Endothelial cell of umbilical vein (primary cell): ENCODE data around the gene TMPRSS9. TPM values are rescaled to one million over a fixed set of nuclear protein-coding genes. Genes with fewer than 3 reads are reported as not detected.

Experiments
- BruUV-seq: library from RNA; stranded (reverse); fragments of 400-500 nt; replicated peaks from 2 replicates; lab custom pipeline; 2021; lab: Mats Ljungman, UMichigan
- CTCF ChIA-PET: fragments of 300-600, 350-600 bp; sonication (Branson Sonifier 250); formaldehyde crosslinking; loops from one replicate; lab custom pipeline; 2021; ENCODE audit warnings: antibody characterized with exemption, inconsistent platforms; lab: Charles Lee
- POLR2A ChIA-PET: fragments of 300-600, 350-600 bp; sonication (Branson Sonifier 250); formaldehyde crosslinking; loops from one replicate; lab custom pipeline; 2021; ENCODE audit warnings: antibody characterized with exemption, inconsistent platforms; lab: Charles Lee
- DNase-seq: peaks from one replicate; pipeline ENCODE4 v3.0.0-alpha.2; 2011; ENCODE audit warnings: low read depth, low spot score
- FAIRE-seq: peaks from 2 replicates; lab custom pipeline; 2011; peaks lifted over from hg19 to GRCh38; lab: Jason Lieb, UNC
- H2AFZ ChIP-seq: 2 replicates; pipeline ENCODE4 v1.6.0; 2012; ENCODE audit warnings: low read depth, low read length, control low read depth, inconsistent platforms
- H3K27ac ChIP-seq: 2 replicates; pipeline ENCODE4 v1.5.1; 2011; ENCODE audit warnings: low read depth, mild to moderate bottlenecking, control low read depth, low read length, moderate library complexity; ENCODE audit not compliant: insufficient read depth
- H3K27me3 ChIP-seq, 2 experiments: 2 replicates each; pipeline versions ENCODE4 v1.6.0 to v1.6.1; 2011; ENCODE audit warnings: low read length in 2 of 2, mixed read lengths in 1 of 2; ENCODE audit not compliant: control insufficient read depth in 2 of 2, insufficient read depth in 2 of 2
- H3K36me3 ChIP-seq, 2 experiments: 2 replicates in 1 of 2; 3 replicates in 1 of 2; pipeline ENCODE4 v1.5.1; 2011; ENCODE audit warnings: low read length in 2 of 2, mild to moderate bottlenecking in 1 of 2, moderate library complexity in 1 of 2; ENCODE audit not compliant: control insufficient read depth in 2 of 2, insufficient read depth in 2 of 2; ENCODE audit errors: extremely low read depth in 1 of 2
- H3K4me1 ChIP-seq: 3 replicates; pipeline ENCODE4 v1.5.1; 2011; ENCODE audit warnings: mild to moderate bottlenecking, low read length; ENCODE audit not compliant: control insufficient read depth, insufficient read depth; ENCODE audit errors: extremely low read depth
- H3K4me2 ChIP-seq: 2 replicates; pipeline ENCODE4 v1.6.1; 2011; ENCODE audit warnings: low read length, control low read depth, mixed read lengths; ENCODE audit not compliant: insufficient read depth
- H3K4me3 ChIP-seq, 3 experiments: fragments of 200-600 bp in 1 of 3; sonication (generic), shearing (Covaris generic) in 1 of 3; replicated peaks in 1 of 3; 2 replicates each; pipeline ENCODE4 v1.5.1; 2011 to 2016; ENCODE audit warnings: control low read depth in 3 of 3, low read length in 3 of 3, mild to moderate bottlenecking in 2 of 3, inconsistent platforms in 1 of 3, low read depth in 1 of 3, moderate library complexity in 1 of 3; ENCODE audit not compliant: insufficient read depth in 1 of 3
- H3K79me2 ChIP-seq: 2 replicates; pipeline ENCODE4 v1.6.0; 2012; ENCODE audit warnings: low read length, inconsistent platforms; ENCODE audit not compliant: control insufficient read depth, insufficient read depth
- H3K9ac ChIP-seq: replicated peaks from 2 replicates; pipeline ENCODE3; 2011; ENCODE audit warnings: low read length, control low read depth; ENCODE audit not compliant: insufficient read depth; ENCODE audit errors: extremely low read depth
- H3K9me1 ChIP-seq: replicated peaks from 3 replicates; pipeline ENCODE4 v1.6.0; 2011; ENCODE audit warnings: mild to moderate bottlenecking, low read length; ENCODE audit not compliant: control insufficient read depth, insufficient read depth; ENCODE audit errors: extremely low read depth
- H3K9me3 ChIP-seq: replicated peaks from 2 replicates; pipeline ENCODE4 v1.5.1; 2012; ENCODE audit warnings: low read length, inconsistent platforms; ENCODE audit not compliant: control insufficient read depth, insufficient read depth
- H4K20me1 ChIP-seq: replicated peaks from 2 replicates; pipeline ENCODE3; 2011; ENCODE audit warnings: mild to moderate bottlenecking, low read length; ENCODE audit not compliant: control insufficient read depth, insufficient read depth; ENCODE audit errors: extremely low read depth
- CTCF ChIP-seq, 2 donors: IDR thresholded peaks; 1 replicate in 1 of 2; 2 replicates in 1 of 2; pipeline ENCODE4 v1.5.1; 2011; ENCODE audit warnings: low read length in 2 of 2, mild to moderate bottlenecking in 2 of 2, moderate library complexity in 2 of 2, control low read depth in 1 of 2, inconsistent platforms in 1 of 2, low read depth in 1 of 2; ENCODE audit not compliant: insufficient read depth in 1 of 2; ENCODE audit errors: extremely low read depth in 1 of 2
- EZH2 ChIP-seq: IDR thresholded peaks from 2 replicates; pipeline ENCODE4 v1.6.1; 2012; ENCODE audit warnings: borderline replicate concordance, low read depth, mild to moderate bottlenecking, moderate library complexity, low read length, inconsistent platforms; ENCODE audit not compliant: severe bottlenecking
- FOS ChIP-seq: IDR thresholded peaks from 2 replicates; pipeline ENCODE4 v1.6.1; 2011; ENCODE audit warnings: mild to moderate bottlenecking, low read length, moderate library complexity, borderline replicate concordance; ENCODE audit not compliant: insufficient read depth
- GATA2 ChIP-seq: IDR thresholded peaks from 2 replicates; pipeline ENCODE4 v1.7.0; 2011; ENCODE audit warnings: low read depth, mild to moderate bottlenecking, moderate library complexity, mixed read lengths, low read length; ENCODE audit not compliant: insufficient read length, insufficient read depth
- JUN ChIP-seq: IDR thresholded peaks from 2 replicates; pipeline ENCODE4 v1.6.1; 2011; ENCODE audit warnings: borderline replicate concordance, low read depth; ENCODE audit not compliant: insufficient read length, insufficient read depth
- MAX ChIP-seq: IDR thresholded peaks from 2 replicates; pipeline ENCODE4 v1.6.1; 2011; ENCODE audit not compliant: insufficient read depth, insufficient read length
- MYC ChIP-seq: IDR thresholded peaks from one replicate; pipeline ENCODE4 v1.6.1; 2011; ENCODE audit warnings: mild to moderate bottlenecking, low read depth, low read length
- POLR2A ChIP-seq: IDR thresholded peaks from 2 replicates; pipeline ENCODE4 v1.6.1; 2012; ENCODE audit warnings: low read depth, mild to moderate bottlenecking, control low read depth, low read length
- POLR2AphosphoS5 ChIP-seq: IDR thresholded peaks from 2 replicates; pipeline ENCODE4 v1.6.1; 2012; ENCODE audit warnings: low read depth, mild to moderate bottlenecking, control low read depth, low read length, moderate library complexity; ENCODE audit not compliant: insufficient read depth
- dilution Hi-C: fragments of 300-500 bp; cut with MboI; formaldehyde crosslinking; loops from one replicate; pipeline ENCODE4 v1.15.0; 2019; ENCODE audit warnings: low sequenced_read_pairs; ENCODE audit not compliant: extremely low pct_ligation_motif_present
- intact Hi-C: fragments of 100-400 bp; cut with micrococcal nuclease; formaldehyde crosslinking; loops from one replicate; pipeline ENCODE4 v1.10.0; 2022
- polyA plus RNA-seq, 4 experiments: library from polyadenylated mRNA; depleted of rRNA in 3 of 4; stranded (reverse) in 3 of 4; unstranded in 1 of 4; fragments of >200 nt; gene quantifications; 2 replicates each; pipeline versions ENCODE4 v1.2.1 to v1.2.3, GENCODE V29; 2011 to 2012; ENCODE audit warnings: missing spikeins in 1 of 4
- total RNA-seq: library from RNA; stranded (reverse); gene quantifications from 2 replicates; pipeline ENCODE4 v1.2.3, GENCODE V29; 2021

TMPRSS9 gene
- total and polyA plus RNA-seq, 2 donors (not counting 3 experiments of a cell fraction or from before 2014, with no cell fraction given): not detected

DNA sequence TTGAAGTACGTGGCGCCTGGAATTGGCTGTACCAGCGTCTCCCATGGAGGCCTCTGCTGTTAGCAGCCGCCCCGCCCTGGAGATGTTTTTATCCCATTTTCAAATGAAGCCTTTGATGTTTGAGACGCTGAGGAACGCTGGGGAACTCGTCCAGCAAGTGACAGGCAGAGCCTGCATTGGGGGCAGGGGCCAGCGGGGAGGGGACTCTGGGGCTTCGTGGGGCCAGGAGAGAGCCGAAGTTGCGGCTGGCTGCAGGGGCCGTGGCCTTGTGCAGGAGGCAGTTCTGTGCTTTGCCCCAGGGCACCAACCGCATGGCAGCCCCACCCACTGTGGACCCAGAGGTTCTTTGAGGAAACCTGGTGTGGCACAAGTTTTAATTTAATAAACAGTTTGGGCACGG lies 18.1 kb upstream of the TMPRSS9 start:
- Histone ChIP-seq H3K9ac (no peak overlapping the region), H3K9me3 (no peaks in the 10 kb centered on the region), H3K27ac (no peak overlapping the region), H3K4me3 (no peak overlapping the region), H3K27me3 (no peaks in the 10 kb centered on the region), H2AFZ (no peak overlapping the region), H3K79me2 (no peaks in the 10 kb centered on the region), H3K4me1 (no peaks in the 10 kb centered on the region), H4K20me1 (no peaks in the 10 kb centered on the region), H3K9me1 (no peaks in the 10 kb centered on the region), H3K36me3 (peaks cover 0 to 3% of the 10 kb centered on the region in 2 experiments), H3K4me2 (no peak overlapping the region)
- intact Hi-C loops (no loop called here), dilution Hi-C loops (no loop called here)
- ChIA-PET POLR2A (no interaction called here), CTCF (no interaction called here)
- TF ChIP-seq MAX (no peak), EZH2 (no peak), POLR2AphosphoS5 (no peak)
- DNase-seq (no peak), FAIRE-seq (no peak)
- BruUV-seq: no TSS peak

DNA sequence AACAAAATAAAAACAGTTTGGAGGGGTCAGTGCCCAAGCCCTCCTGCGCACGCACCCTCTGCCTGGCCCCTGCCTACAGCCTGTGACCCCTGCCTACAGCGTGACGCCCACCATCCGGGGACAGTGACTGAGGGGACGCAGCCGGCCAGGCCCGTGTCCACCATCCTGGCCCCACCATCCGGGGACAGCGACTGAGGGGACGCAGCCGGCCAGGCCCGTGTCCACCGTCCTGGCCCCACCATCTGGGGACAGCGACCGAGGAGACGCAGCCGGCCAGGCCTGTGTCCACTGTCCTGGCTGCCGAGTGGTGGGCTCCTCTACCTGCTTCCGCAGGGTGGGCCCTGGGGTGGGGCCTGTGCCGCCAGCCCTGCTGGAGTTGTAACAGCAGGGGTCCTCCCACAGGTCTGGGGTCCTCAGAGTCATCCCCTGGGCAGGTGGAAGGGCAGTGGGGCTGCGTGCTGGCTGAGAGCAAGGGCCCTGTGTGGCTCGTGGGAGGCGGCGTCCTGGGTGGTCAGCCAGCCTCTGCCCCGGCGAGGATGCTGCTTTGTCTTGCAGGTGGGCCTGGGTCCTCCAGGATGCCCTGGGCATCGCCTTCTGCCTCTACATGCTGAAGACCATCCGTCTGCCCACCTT lies 17.3 kb upstream of the TMPRSS9 start:
- no TSS peak for BruUV-seq
- intact Hi-C loops (no loop called here), dilution Hi-C loops (no loop called here)
- FAIRE-seq (no peak), DNase-seq (no peak)
- Histone ChIP-seq H3K27me3 (no peaks in the 10 kb centered on the region), H3K4me1 (no peaks in the 10 kb centered on the region), H3K9me3 (no peaks in the 10 kb centered on the region), H2AFZ (no peak overlapping the region), H3K36me3 (peaks cover 0 to 3% of the 10 kb centered on the region in 2 experiments), H3K27ac (no peak overlapping the region), H3K9ac (no peak overlapping the region), H3K9me1 (no peaks in the 10 kb centered on the region), H3K79me2 (no peaks in the 10 kb centered on the region), H3K4me3 (no peak overlapping the region), H3K4me2 (no peak overlapping the region), H4K20me1 (no peaks in the 10 kb centered on the region)
- CTCF ChIA-PET: no interaction called here
- POLR2A ChIA-PET: no interaction called here
- TF ChIP-seq MYC (no peak), JUN (no peak), CTCF (IDR thresholded peaks at IDR 0.05; ENCODE audit: extremely low read depth in 1 of 2, insufficient read depth in 1 of 2, low read depth in 1 of 2, low read length in 2 of 2) (no peak), GATA2 (no peak), EZH2 (no peak), FOS (no peak), MAX (no peak), POLR2A (no peak), POLR2AphosphoS5 (no peak)
